Hepatocyte (in vitro differentiated cells): ENCODE results near the gene IGF2. TPM values are rescaled to one million over a fixed set of nuclear protein-coding genes. Genes with fewer than 3 reads are reported as not detected.
A peak's percentile ranks its signal among the peaks of the same experiment; 100 is the strongest.

Experiments used
- DNase-seq: peaks from one replicate; pipeline ENCODE4 v3.0.0-alpha.2; 2016; ENCODE audit warnings: low spot score
- H2AFZ ChIP-seq: fragments of 200-600 bp; sonication (generic); 2 replicates; pipeline ENCODE4 v1.6.0; 2016; ENCODE audit warnings: antibody characterized with exemption, mild to moderate bottlenecking
- H3K27ac ChIP-seq: fragments of 200-600 bp; sonication (generic); 2 replicates; pipeline ENCODE4 v1.5.1; 2016; ENCODE audit warnings: mild to moderate bottlenecking
- H3K27me3 ChIP-seq: fragments of 200-600 bp; sonication (generic); 2 replicates; pipeline ENCODE4 v1.6.1; 2016
- H3K36me3 ChIP-seq: fragments of 200-600 bp; sonication (generic); replicated peaks from 2 replicates; pipeline ENCODE4 v1.5.1; 2016; ENCODE audit warnings: low read depth; ENCODE audit not compliant: insufficient read depth
- H3K4me1 ChIP-seq: fragments of 200-600 bp; sonication (generic); 2 replicates; pipeline ENCODE4 v1.5.1; 2016; ENCODE audit warnings: mild to moderate bottlenecking, moderate library complexity; ENCODE audit not compliant: insufficient read depth
- H3K4me2 ChIP-seq: fragments of 200-600 bp; sonication (generic); 2 replicates; pipeline ENCODE4 v1.6.0; 2016
- H3K4me3 ChIP-seq: fragments of 200-600 bp; sonication (generic); 2 replicates; pipeline ENCODE4 v1.5.1; 2016; ENCODE audit warnings: mild to moderate bottlenecking
- H3K79me2 ChIP-seq: fragments of 200-600 bp; sonication (generic); 2 replicates; pipeline ENCODE4 v1.6.0; 2017; ENCODE audit warnings: mild to moderate bottlenecking
- H3K9me2 ChIP-seq: fragments of 200-600 bp; sonication (generic); replicated peaks from 2 replicates; pipeline ENCODE4 v1.6.0; 2017; ENCODE audit warnings: mild to moderate bottlenecking; ENCODE audit not compliant: insufficient read depth
- H3K9me3 ChIP-seq: fragments of 200-600 bp; sonication (generic); 2 replicates; pipeline ENCODE4 v1.5.1; 2016; ENCODE audit warnings: low read depth, mild to moderate bottlenecking
- H4K20me1 ChIP-seq: fragments of 200-600 bp; sonication (generic); 2 replicates; pipeline ENCODE4 v1.6.0; 2016; ENCODE audit warnings: mild to moderate bottlenecking; ENCODE audit not compliant: insufficient read depth, poor library complexity, severe bottlenecking
- EZH2 ChIP-seq: fragments of 200-600 bp; sonication (generic); IDR thresholded peaks from 2 replicates; pipeline ENCODE4 v1.6.1; 2016; ENCODE audit warnings: antibody characterized with exemption, mild to moderate bottlenecking, borderline replicate concordance
- EZH2phosphoT487 ChIP-seq: fragments of 200-600 bp; sonication (generic); IDR thresholded peaks from one replicate; pipeline ENCODE4 v1.6.1; 2018; ENCODE audit warnings: antibody characterized with exemption, mild to moderate bottlenecking, low read depth, moderate library complexity; ENCODE audit not compliant: unreplicated experiment, severe bottlenecking
- WGBS: methylation state at CpG from one replicate; pipeline ENCODE4 v1.1.6; 2016; ENCODE audit warnings: low lambda C conversion rate; ENCODE audit errors: missing lambda C conversion rate; 5-methylcytosine and 5-hydroxymethylcytosine counted together
- polyA plus RNA-seq: library from polyadenylated mRNA; unstranded; fragments of >200 nt; fragmentation: Nextera tagmentation; extraction: Ambion mirVana; gene quantifications from 2 replicates; pipeline ENCODE4 v1.2.1, GENCODE V29; 2016
- total RNA-seq: library from RNA; depleted of rRNA; stranded (reverse); fragments of >200 nt; gene quantifications from 2 replicates; pipeline ENCODE4 v1.2.3, GENCODE V29; 2014
- TF ChIP-seq, protein P1 (sequence below): fragments of 200-600 bp; sonication (generic); IDR thresholded peaks from 2 replicates; pipeline ENCODE4 v1.5.1; 2016; ENCODE audit warnings: antibody characterized with exemption, mild to moderate bottlenecking; ENCODE audit not compliant: poor library complexity

Gene IGF2
- total and polyA plus RNA-seq, 2 experiments from 2014 or later, result 1,507 to 2,911 TPM

DNA sequence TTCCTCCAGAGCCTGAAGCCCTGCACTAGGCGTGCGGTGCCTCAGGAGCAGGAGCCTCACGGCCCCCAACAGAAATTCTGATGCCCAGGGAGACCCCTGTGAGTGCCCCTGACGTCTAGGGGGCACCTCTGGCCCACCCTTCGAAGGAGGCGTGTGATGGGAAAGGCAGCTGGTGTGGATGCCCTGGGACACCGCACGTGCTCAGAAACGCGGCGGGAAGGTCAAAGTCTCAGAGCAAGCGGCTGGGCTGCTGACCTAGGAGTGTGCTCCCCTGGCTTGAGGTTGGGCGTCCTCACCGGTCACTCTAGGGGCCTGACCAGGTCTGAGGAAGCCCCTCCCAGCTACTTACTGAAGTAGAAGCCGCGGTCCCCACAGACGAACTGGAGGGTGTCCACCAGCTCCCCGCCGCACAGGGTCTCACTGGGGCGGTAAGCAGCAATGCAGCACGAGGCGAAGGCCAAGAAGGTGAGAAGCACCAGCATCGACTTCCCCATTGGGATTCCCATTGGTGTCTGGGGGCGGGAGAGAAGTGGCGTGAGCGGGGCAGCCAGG is 4.1 kb downstream of the IGF2 start:
- Histone ChIP-seq H3K27ac (peak overlapping the region; percentile 69), H2AFZ (no peak overlapping the region), H3K36me3 (no peaks in the 10 kb centered on the region), H4K20me1 (peaks cover 76% of the 10 kb centered on the region), H3K9me2 (no peaks in the 10 kb centered on the region), H3K4me2 (peak overlapping the region; percentile 81), H3K4me1 (no peaks in the 10 kb centered on the region), H3K79me2 (peaks cover 66% of the 10 kb centered on the region), H3K27me3 (peaks cover 3% of the 10 kb centered on the region), H3K4me3 (peak overlapping the region; percentile 6), H3K9me3 (no peaks in the 10 kb centered on the region)
- no peak for DNase-seq
- WGBS, result 69% methylated on average over 26 of the region's 26 CpGs
- TF ChIP-seq EZH2phosphoT487 (no peak), EZH2 (no peak)
- TF ChIP-seq, protein P1, sequence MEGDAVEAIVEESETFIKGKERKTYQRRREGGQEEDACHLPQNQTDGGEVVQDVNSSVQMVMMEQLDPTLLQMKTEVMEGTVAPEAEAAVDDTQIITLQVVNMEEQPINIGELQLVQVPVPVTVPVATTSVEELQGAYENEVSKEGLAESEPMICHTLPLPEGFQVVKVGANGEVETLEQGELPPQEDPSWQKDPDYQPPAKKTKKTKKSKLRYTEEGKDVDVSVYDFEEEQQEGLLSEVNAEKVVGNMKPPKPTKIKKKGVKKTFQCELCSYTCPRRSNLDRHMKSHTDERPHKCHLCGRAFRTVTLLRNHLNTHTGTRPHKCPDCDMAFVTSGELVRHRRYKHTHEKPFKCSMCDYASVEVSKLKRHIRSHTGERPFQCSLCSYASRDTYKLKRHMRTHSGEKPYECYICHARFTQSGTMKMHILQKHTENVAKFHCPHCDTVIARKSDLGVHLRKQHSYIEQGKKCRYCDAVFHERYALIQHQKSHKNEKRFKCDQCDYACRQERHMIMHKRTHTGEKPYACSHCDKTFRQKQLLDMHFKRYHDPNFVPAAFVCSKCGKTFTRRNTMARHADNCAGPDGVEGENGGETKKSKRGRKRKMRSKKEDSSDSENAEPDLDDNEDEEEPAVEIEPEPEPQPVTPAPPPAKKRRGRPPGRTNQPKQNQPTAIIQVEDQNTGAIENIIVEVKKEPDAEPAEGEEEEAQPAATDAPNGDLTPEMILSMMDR, result no peak

DNA sequence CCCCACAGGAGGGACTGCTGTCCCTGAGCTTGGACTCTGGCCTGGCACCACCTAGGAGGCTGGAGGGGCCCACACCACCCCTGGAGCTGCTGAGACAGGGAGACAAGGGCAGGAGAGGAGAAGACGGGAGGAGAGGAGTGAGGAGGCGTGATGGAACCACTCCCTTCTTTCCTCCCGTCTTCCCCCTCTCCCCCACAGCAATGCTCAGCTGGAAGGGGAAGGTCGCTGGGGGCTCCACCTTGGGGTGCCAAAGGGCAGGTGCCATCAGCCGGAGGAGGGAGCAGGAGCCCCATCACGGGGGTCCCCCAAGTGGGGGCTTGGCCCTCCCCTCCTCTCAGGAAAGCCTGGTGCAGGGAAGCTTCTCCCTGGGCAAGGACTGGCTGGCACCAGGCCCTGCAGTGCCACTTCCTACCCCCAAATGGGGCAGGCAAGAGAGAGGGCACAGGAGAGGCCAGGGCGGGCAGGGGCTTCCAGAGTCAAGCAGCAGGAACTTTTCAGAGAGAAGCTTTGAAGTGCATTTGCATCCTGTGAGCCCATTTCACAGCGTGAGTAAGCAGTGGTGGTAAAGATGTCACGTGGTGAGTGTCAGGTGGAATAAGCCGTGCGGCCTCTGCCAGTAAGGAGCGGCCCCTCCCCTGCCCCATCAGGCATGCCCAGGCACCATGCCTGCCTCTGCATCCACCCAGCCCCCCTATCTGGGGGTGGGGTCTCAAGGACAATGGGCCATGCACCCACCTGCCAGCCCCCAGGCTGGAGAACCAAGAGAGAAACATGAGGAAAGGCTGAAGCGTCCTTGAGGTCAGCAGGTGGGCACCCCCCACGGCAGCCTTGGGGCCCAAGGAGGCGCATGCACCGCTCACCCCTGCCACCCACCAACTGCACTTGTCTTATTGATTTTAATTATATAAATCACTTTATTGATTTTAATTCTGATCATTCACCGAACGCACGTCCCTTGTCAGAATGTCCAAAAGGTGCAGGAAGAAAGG is 4.9 kb downstream of the IGF2 start:
- Histone ChIP-seq H2AFZ (no peak overlapping the region), H3K79me2 (peaks cover 64% of the 10 kb centered on the region), H3K9me3 (no peaks in the 10 kb centered on the region), H4K20me1 (peaks cover 83% of the 10 kb centered on the region), H3K4me3 (peak overlapping the region; percentile 6), H3K4me1 (no peaks in the 10 kb centered on the region), H3K27me3 (no peaks in the 10 kb centered on the region), H3K27ac (peak overlapping the region; percentile 69), H3K36me3 (no peaks in the 10 kb centered on the region), H3K9me2 (no peaks in the 10 kb centered on the region), H3K4me2 (peak overlapping the region; percentile 81)
- TF ChIP-seq EZH2 (no peak), EZH2phosphoT487 (no peak)
- TF ChIP-seq, protein P1, result no peak
- 75% methylated on average over 16 of the region's 19 CpGs for WGBS
- DNase-seq, result no peak

DNA sequence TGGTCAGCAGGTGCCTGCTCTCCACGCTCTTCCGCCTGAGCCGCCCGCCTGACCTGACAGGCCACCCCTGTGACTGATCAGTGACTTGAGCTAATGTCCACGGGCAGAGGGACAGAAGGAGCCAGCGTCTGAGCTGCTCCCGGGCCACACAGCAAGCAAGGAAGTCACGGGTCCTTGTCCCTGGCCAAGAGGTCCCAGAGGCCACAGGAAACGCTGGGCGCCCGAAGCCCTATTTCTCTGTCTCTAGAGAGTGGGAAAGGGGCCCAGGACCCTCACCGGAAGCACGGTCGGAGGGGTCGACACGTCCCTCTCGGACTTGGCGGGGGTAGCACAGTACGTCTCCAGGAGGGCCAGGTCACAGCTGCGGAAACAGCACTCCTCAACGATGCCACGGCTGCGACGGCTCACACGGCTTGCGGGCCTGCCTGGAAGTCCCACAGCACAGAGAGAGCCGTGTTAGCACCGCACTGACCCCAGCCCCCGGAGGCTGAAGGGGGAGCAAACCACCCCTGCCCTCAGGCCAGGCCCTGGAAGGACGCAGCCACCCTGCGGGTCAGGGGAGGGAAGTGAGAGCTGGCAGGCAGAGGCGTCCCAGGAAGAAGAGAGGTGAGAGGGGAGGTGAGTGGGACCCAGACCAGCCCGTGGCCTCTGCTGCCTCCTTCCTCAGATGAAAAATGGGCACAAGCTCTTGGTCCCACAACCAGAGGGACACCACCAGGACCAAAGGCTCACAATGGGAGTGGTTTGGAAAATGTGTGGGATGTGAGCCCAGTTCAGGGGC is 5.8 kb downstream of the IGF2 start:
- Histone ChIP-seq H3K36me3 (no peaks in the 10 kb centered on the region), H3K4me1 (no peaks in the 10 kb centered on the region), H3K4me2 (peak overlapping the region; percentile 81), H2AFZ (no peak overlapping the region), H3K79me2 (peaks cover 58% of the 10 kb centered on the region), H3K9me2 (no peaks in the 10 kb centered on the region), H3K9me3 (no peaks in the 10 kb centered on the region), H3K4me3 (no peak overlapping the region), H3K27ac (peak overlapping the region; percentile 69), H4K20me1 (peaks cover 79% of the 10 kb centered on the region), H3K27me3 (no peaks in the 10 kb centered on the region)
- no peak for DNase-seq
- TF ChIP-seq EZH2 (no peak), EZH2phosphoT487 (no peak)
- TF ChIP-seq, protein P1, result no peak
- 79% methylated on average over 33 of the region's 33 CpGs for WGBS
